ENCODE data around the gene DDX49. TPM values are rescaled to one million over a fixed set of nuclear protein-coding genes. Genes with fewer than 3 reads are reported as not detected.
A peak's percentile ranks its signal among the peaks of the same experiment; 100 is the strongest.
"Not testable (repeated sequence)": the region's sequence is repeated elsewhere in the genome, so short reads cannot be mapped to it uniquely, and the experiment has no call there.

The DDX49 gene
- polyA plus RNA-seq, 1 donor from 2014 or later = 30.2 TPM

- H3K36me3 Mint-ChIP-seq = no peaks in the 10 kb centered on the region
- H3K4me1 Mint-ChIP-seq = peaks cover 4 to 19% (median 14%) of the 10 kb centered on the region in 3 donors
- peak within 1 kb of the TSS in 2 of 3 donors; percentile 62 to 86 for H3K27ac Mint-ChIP-seq
- peak within 1 kb of the TSS; percentile 67 to 94 (median 88) for H3K4me3 Mint-ChIP-seq
- no peaks in the 10 kb centered on the region for H3K9me3 Mint-ChIP-seq
- H3K27me3 Mint-ChIP-seq = peaks cover 13% of the 10 kb centered on the region
Measured at GRCh38 chr19:18940769-18941627, 21.5 kb downstream of the DDX49 start, which contains the start of gene HOMER3. HOMER3 (minus strand) TSS chr19:18941217; CDS start chr19:18938982, 2,235 bp downstream.

GRCh38 chr19:18941628-18942354 lies 22.3 kb downstream of the DDX49 start:
- peak overlapping the region; percentile 40 to 63 (median 61) for H3K4me3 Mint-ChIP-seq
- no peaks in the 10 kb centered on the region for H3K9me3 Mint-ChIP-seq
- H3K4me1 Mint-ChIP-seq = peaks cover 10 to 23% (median 22%) of the 10 kb centered on the region in 3 donors
- peak overlapping the region in 2 of 3 donors; percentile 48 to 86 for H3K27ac Mint-ChIP-seq
- peaks cover 13% of the 10 kb centered on the region for H3K27me3 Mint-ChIP-seq
- H3K36me3 Mint-ChIP-seq = no peaks in the 10 kb centered on the region

- H3K27ac Mint-ChIP-seq = peak overlapping the region; percentile 48 to 86 (median 78)
- H3K36me3 Mint-ChIP-seq = no peaks in the 10 kb centered on the region
- peaks cover 13% of the 10 kb centered on the region for H3K27me3 Mint-ChIP-seq
- H3K9me3 Mint-ChIP-seq = no peaks in the 10 kb centered on the region
- peaks cover 14 to 27% (median 26%) of the 10 kb centered on the region in 3 donors for H3K4me1 Mint-ChIP-seq
- H3K4me3 Mint-ChIP-seq = peak overlapping the region in 3 of 4 donors; percentile 40 to 83 (median 79)
Measured at GRCh38 chr19:18942692-18943091, 23.2 kb downstream of the DDX49 start.

- no peaks in the 10 kb centered on the region for H3K36me3 Mint-ChIP-seq
- peak overlapping the region in 2 of 4 donors; percentile 41 to 60 for H3K4me3 Mint-ChIP-seq
- H3K9me3 Mint-ChIP-seq = no peaks in the 10 kb centered on the region
- H3K4me1 Mint-ChIP-seq = peaks cover 14 to 31% (median 29%) of the 10 kb centered on the region in 3 donors
- peak overlapping the region in 2 of 3 donors; percentile 64 to 71 for H3K27ac Mint-ChIP-seq
- peaks cover 13% of the 10 kb centered on the region for H3K27me3 Mint-ChIP-seq
Measured at GRCh38 chr19:18943465-18943864, 23.9 kb downstream of the DDX49 start.

- Mint-ChIP-seq H3K9me3 (no peaks in the 10 kb centered on the region), H3K27ac (no peak overlapping the region), H3K4me1 (peaks cover 14 to 32% (median 25%) of the 10 kb centered on the region in 3 donors), H3K27me3 (peaks cover 12% of the 10 kb centered on the region), H3K36me3 (no peaks in the 10 kb centered on the region), H3K4me3 (peak overlapping the region in 2 of 4 donors; percentile 12 to 63)
Measured at GRCh38 chr19:18945297-18945696, 25.8 kb downstream of the DDX49 start.

- peaks cover 9% of the 10 kb centered on the region for H3K27me3 Mint-ChIP-seq
- peaks cover 14 to 32% (median 25%) of the 10 kb centered on the region in 3 donors for H3K4me1 Mint-ChIP-seq
- H3K27ac Mint-ChIP-seq = peak overlapping the region in 1 of 3 donors; percentile 93
- no peaks in the 10 kb centered on the region for H3K9me3 Mint-ChIP-seq
- no peaks in the 10 kb centered on the region for H3K36me3 Mint-ChIP-seq
- peak overlapping the region in 3 of 4 donors; percentile 76 to 85 (median 77) for H3K4me3 Mint-ChIP-seq
Measured at GRCh38 chr19:18946335-18946734, 26.8 kb downstream of the DDX49 start.

- Mint-ChIP-seq H3K4me3 (peak overlapping the region; percentile 70 to 85 (median 76)), H3K27ac (peak overlapping the region in 2 of 3 donors; percentile 86 to 93)
Measured at GRCh38 chr19:18946918-18947317, 27.4 kb downstream of the DDX49 start.

GRCh38 chr19:18948075-18948975 lies 28.8 kb downstream of the DDX49 start:
- Mint-ChIP-seq H3K4me3 (peak overlapping the region in 1 of 4 donors; percentile 63), H3K36me3 (peaks cover 2% of the 10 kb centered on the region), H3K27ac (peak overlapping the region in 1 of 3 donors; percentile 46), H3K4me1 (peaks cover 11 to 24% (median 19%) of the 10 kb centered on the region in 3 donors), H3K27me3 (peaks cover 5% of the 10 kb centered on the region), H3K9me3 (peaks cover 0 to 2% (median 0%) of the 10 kb centered on the region in 3 donors)

More at GRCh38 chr19:18946918-18947317, 27.4 kb downstream of the DDX49 start:
- Mint-ChIP-seq H3K4me1 (peaks cover 14 to 29% (median 25%) of the 10 kb centered on the region in 3 donors), H3K36me3 (peaks cover 2% of the 10 kb centered on the region), H3K9me3 (peaks cover 0 to 2% (median 0%) of the 10 kb centered on the region in 3 donors), H3K27me3 (peaks cover 10% of the 10 kb centered on the region)

- peaks cover 0 to 2% (median 0%) of the 10 kb centered on the region in 3 donors for H3K9me3 Mint-ChIP-seq
- H3K4me1 Mint-ChIP-seq = peaks cover 11 to 24% (median 19%) of the 10 kb centered on the region in 3 donors
- H3K36me3 Mint-ChIP-seq = peaks cover 2% of the 10 kb centered on the region
- H3K27me3 Mint-ChIP-seq = peaks cover 5% of the 10 kb centered on the region
- H3K27ac Mint-ChIP-seq = peak overlapping the region in 2 of 3 donors; percentile 4 to 63
- H3K4me3 Mint-ChIP-seq = peak overlapping the region in 2 of 4 donors; percentile 75 to 76
Measured at GRCh38 chr19:18948976-18949356, 29.5 kb downstream of the DDX49 start.

- H3K27ac Mint-ChIP-seq = no peak overlapping the region
- H3K4me3 Mint-ChIP-seq = peak overlapping the region in 1 of 4 donors; percentile 17
Measured at GRCh38 chr19:18949858-18950257, 30.3 kb downstream of the DDX49 start.

GRCh38 chr19:18951721-18952281 lies 32.3 kb downstream of the DDX49 start:
- Mint-ChIP-seq H3K36me3 (peaks cover 2% of the 10 kb centered on the region), H3K27me3 (peaks cover 5% of the 10 kb centered on the region), H3K27ac (no peak overlapping the region), H3K9me3 (peaks cover 0 to 4% (median 2%) of the 10 kb centered on the region in 3 donors), H3K4me3 (peak overlapping the region in 2 of 4 donors; percentile 34 to 81), H3K4me1 (peaks cover 5 to 12% (median 7%) of the 10 kb centered on the region in 3 donors)

More at GRCh38 chr19:18949858-18950257, 30.3 kb downstream of the DDX49 start:
- Mint-ChIP-seq H3K36me3 (peaks cover 2% of the 10 kb centered on the region), H3K9me3 (peaks cover 0 to 2% (median under 1%) of the 10 kb centered on the region in 3 donors), H3K27me3 (peaks cover 5% of the 10 kb centered on the region), H3K4me1 (peaks cover 11 to 22% (median 14%) of the 10 kb centered on the region in 3 donors)

- H3K36me3 Mint-ChIP-seq, H3K27me3 Mint-ChIP-seq, H3K27ac Mint-ChIP-seq, H3K4me3 Mint-ChIP-seq, H3K9me3 Mint-ChIP-seq: not testable (repeated sequence)
- H3K4me1 Mint-ChIP-seq = peaks cover 0 to 11% (median 4%) of the 10 kb centered on the region in 3 donors
Measured at GRCh38 chr19:18952364-18953003, 33.0 kb downstream of the DDX49 start.

GRCh38 chr19:18954094-18954493 lies 34.6 kb downstream of the DDX49 start:
- H3K4me1 Mint-ChIP-seq = peaks cover 0 to 4% (median 0%) of the 10 kb centered on the region in 3 donors
- no peak overlapping the region for H3K27ac Mint-ChIP-seq
- H3K27me3 Mint-ChIP-seq = peaks cover 2% of the 10 kb centered on the region
- peaks cover 2% of the 10 kb centered on the region for H3K36me3 Mint-ChIP-seq
- peaks cover 0 to 4% (median 2%) of the 10 kb centered on the region in 3 donors for H3K9me3 Mint-ChIP-seq
- no peak overlapping the region for H3K4me3 Mint-ChIP-seq
